Measurements from ENCODE around the gene NEGR1.

Gene NEGR1

DNA sequence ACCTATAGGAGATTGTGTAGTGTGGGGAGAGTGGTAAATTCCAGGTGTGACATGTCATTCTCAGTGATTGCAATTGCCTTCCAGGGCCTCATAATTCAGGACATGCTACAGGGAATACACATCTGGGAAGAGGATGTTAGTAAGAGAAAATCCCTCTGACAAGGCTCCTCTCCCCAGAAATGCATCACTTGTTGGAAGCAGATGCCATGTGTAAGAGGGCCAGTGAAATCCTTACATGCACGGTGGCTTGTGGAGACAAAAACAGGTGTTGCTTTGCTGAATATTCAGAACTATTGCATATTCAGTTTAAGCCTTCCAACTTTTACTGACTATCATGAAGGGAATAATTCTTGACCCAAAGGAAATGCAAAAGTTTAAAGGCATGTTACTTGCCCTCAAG lies 503.4 kb downstream of the NEGR1 start:
- DNase-seq (ENCODE audit: low read depth) = no peak

GRCh38 chr1:71777094-71777493 lies 505.2 kb downstream of the NEGR1 start:
- DNase-seq (ENCODE audit: low read depth) = no peak

DNA sequence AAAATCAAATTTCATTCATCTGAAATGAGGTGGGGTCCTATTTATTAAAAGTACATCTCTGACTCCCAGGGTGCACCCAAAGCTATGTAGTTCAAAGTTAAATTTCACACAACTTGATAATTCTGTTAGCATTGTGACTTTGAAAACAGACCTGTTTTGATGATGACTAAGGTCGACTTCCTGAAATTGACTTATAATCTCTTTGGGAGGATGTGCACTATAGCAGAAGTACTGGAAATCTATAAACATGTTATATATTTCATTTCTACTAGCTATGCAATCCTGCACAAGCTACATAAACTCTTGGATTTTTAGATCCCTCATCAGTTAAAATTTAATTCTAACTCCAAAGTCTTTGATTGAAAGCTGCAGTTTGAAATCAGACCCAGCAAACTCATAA lies 507.6 kb downstream of the NEGR1 start:
- DNase-seq (ENCODE audit: low read depth) = no peak

DNA sequence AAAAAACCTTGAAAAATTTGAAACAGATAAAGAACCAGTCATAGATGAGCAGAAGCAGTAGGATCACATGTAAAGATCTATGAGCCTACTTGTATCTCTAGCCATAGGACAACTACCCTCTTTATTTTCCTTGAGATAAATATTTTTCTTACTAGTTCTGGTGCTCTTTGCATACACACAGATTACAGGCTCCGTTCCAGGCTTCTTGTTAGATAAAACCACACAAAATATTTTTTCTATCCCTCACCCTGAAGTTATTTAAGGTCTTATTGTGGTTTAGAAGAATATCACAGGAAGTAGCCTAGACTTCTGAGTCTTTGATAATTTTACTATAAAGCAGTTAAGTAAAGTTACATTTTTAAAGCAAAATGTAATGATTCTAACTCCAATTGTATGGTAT lies 512.2 kb downstream of the NEGR1 start:
- DNase-seq (ENCODE audit: low read depth) = peak; percentile 11

DNA sequence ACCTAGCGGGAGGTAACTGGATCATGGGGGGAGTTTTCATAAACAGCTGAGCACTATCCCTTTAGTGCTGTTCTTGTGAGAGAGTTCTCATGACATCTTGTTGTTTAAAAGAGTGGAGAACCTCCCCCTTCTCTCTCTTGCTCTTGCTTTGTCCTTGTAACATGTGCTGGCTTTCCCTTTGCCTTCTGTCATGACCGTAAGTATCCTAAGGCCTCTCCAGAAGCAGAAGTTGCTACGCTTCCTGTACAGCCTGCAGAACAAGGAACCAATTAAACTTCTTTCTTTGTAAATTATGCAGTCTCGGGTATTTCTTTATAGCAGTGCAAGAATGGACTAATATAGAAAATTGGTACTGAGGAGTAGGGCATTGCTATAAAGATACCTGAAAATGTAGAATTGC lies 515.6 kb downstream of the NEGR1 start:
- no peak for DNase-seq (ENCODE audit: low read depth)

GRCh38 chr1:71762514-71763255 lies 519.7 kb downstream of the NEGR1 start:
- no peak for DNase-seq (ENCODE audit: low read depth)

- DNase-seq (ENCODE audit: low read depth) = no peak
Observed at GRCh38 chr1:71755441-71755840, 526.9 kb downstream of the NEGR1 start.

DNA sequence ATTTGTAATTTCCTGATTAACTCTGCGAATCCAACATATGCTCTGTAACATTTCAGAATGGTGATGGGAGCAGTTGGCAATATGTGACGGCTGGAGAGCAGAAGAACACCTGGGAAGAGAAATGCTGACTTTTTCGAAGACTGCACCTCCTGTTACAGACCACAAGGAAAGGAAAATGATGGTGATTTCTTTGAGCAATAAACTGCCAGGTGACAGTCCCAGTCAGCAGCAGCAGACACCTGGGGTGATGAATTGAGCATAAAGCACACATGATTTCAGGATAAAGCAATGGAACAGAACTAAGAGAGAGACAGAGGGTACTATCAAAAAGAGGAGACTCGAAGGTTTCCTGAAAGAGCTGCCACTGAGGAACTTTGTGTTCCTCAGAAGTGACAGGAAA lies 528.6 kb downstream of the NEGR1 start:
- no peak for DNase-seq (ENCODE audit: low read depth)

GRCh38 chr1:71745326-71745725 lies 537.0 kb downstream of the NEGR1 start:
- no peak for DNase-seq (ENCODE audit: low read depth)

DNA sequence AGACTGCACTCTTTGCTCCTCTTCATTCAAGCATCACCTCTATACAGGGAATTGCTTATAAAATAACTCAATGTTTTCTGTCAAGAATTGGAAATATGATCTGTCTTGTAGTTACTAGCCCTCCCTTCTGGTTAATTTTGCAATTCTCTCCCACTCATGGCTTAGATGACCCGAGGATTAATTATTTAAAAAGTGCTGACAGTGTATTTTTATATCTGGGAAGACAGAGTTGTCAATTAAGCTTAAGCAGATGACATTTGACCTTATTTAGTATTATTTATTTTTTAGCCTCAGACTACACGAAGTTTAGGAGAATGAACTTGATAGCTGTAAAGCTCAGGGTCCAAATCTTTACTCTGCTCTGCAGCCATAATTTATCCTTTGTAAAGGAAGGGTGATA lies 538.5 kb downstream of the NEGR1 start:
- no peak for DNase-seq (ENCODE audit: low read depth)

GRCh38 chr1:71738910-71739309 lies 543.4 kb downstream of the NEGR1 start:
- no peak for DNase-seq (ENCODE audit: low read depth)

- DNase-seq (ENCODE audit: low read depth) = no peak
Observed at GRCh38 chr1:71738256-71738655, 544.1 kb downstream of the NEGR1 start.

DNA sequence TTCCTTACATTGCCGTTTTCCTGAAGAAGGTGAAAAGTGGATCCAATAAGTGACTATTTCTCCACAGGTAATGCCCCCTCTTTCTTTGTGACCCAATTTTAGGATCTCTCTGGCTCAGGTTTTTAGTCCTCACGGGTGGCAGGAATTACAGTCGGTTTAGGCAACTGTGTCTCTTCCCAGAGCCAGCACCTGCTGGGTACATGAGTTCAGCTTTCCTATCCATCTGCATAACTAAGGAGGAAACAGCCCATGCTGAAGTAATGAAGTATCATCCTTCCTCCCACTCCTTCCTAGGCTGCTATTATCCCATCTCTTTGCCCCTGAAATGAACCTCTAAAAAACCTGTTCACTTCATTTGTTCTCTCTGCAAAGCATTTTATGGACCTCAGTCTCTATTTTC lies 544.6 kb downstream of the NEGR1 start:
- no peak for DNase-seq (ENCODE audit: low read depth)

- no peak for DNase-seq (ENCODE audit: low read depth)
Observed at GRCh38 chr1:71733121-71733520, 549.2 kb downstream of the NEGR1 start.

DNA sequence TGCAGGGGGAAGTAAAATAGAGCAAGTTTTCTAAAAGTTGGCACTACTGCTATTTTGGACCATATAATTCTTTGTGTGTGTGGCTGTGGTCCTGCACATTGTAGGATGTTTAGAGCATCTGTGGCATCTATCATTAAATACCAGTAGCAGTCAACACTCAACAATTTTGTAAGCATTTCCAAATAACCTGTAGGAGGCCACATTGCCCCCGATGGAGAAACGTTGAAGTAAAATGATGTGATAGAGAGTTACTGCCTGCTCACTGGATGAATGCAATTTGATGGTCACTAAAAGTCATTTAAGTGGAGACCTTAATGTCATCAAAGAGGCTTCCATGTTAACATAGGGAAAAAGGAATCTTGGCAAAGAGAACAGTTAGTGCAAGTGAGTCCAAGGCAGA lies 560.8 kb downstream of the NEGR1 start:
- no peak for DNase-seq (ENCODE audit: low read depth)

DNA sequence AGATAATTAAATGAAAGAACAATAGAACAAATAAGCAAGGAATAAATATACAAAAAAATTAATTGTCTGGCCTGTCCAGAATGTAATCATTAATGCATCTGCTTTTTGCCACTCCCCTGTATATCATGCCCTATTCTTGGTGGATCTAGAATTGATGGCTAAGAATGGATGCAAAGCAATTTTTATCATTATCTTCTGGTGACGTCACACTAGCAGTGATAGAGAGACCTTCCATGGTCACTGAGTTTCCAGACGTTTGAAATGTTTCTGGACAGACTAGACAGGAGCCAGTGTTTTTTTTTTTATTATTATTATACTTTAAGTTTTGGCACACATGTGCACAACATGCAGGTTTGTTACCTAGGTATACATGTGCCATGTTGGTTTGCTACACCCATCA lies 563.0 kb downstream of the NEGR1 start:
- DNase-seq (ENCODE audit: low read depth) = no peak

- peak; percentile 58 for DNase-seq (ENCODE audit: low read depth)
Observed at GRCh38 chr1:71717186-71717585, 565.2 kb downstream of the NEGR1 start.

- no peak for DNase-seq (ENCODE audit: low read depth)
Observed at GRCh38 chr1:71711456-71711855, 570.9 kb downstream of the NEGR1 start.

GRCh38 chr1:71706029-71706671 lies 576.2 kb downstream of the NEGR1 start:
- no peak for DNase-seq (ENCODE audit: low read depth)

GRCh38 chr1:71698186-71698585 lies 584.2 kb downstream of the NEGR1 start:
- DNase-seq (ENCODE audit: low read depth) = no peak

DNA sequence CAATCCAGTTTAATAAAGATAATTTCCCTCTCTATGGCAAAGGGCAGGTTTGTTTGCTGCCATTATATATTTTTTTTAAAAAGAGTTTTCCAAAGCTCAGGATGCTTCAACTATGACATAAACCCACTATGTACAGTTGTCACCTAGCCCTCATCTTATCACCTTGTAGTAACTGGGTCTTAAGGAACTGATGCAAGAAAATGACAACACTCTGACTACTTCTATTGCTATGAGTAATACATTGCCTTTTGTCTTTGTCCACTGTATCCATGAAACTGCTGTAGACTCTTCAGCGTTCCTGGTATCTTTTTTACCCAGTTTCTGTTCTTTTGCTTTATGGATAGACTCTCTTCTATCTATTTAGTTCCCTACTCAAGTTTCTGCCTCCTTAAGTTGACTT lies 586.5 kb downstream of the NEGR1 start:
- DNase-seq (ENCODE audit: low read depth) = no peak

DNA sequence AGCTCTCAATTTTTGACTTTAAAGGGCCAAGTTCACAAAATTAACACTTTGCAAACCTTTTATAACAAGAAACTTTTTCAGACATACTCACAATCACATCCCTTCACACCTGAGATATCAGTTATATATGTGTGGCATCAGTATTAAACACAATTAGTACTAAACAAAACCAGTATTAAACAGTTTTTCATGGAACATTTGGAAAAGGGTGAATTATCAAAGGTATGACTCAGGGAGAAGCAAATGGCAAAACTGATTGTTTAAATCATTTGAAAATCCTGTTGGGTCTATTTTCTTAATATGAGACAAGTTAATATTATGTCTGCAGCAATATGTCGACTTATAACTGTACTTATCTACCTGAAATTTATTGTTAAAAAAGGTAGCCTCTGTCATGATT lies 587.3 kb downstream of the NEGR1 start:
- DNase-seq (ENCODE audit: low read depth) = no peak

DNA sequence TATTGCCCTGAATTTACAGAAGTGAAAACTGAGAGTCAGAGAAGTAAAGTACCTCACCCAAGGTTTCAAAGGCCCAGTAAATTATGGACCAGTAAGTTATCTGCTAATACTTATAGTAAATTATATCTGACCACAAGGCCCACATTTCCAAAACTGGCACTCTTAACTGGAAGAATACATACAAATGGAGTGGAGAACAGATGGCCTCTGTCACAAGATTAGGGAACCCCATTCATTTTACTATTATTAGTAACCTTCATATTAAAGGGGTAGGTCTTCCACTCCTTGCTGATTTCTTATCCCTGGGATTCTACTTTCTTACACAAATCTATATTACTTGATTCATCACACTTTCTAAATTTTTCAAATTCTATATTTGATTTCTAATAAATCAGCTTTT lies 588.8 kb downstream of the NEGR1 start:
- no peak for DNase-seq (ENCODE audit: low read depth)

GRCh38 chr1:71689635-71690034 lies 592.7 kb downstream of the NEGR1 start:
- DNase-seq (ENCODE audit: low read depth) = no peak
